OCI-LY7 (cell line): Measurements from ENCODE around the gene CELF1. TPM values are rescaled to one million over a fixed set of nuclear protein-coding genes. Genes with fewer than 3 reads are reported as not detected.

Experiments
- BruUV-seq: library from RNA; stranded (reverse); fragments of 400-500 nt; replicated peaks from 2 replicates; lab custom pipeline; 2021; lab: Mats Ljungman, UMichigan
- CTCF ChIA-PET: fragments of 300-600 bp; sonication (Branson Sonifier 250); formaldehyde crosslinking; loops from one replicate; lab custom pipeline; 2022; ENCODE audit warnings: antibody characterized with exemption; ENCODE audit not compliant: unreplicated experiment; lab: Charles Lee
- POLR2A ChIA-PET: fragments of 300-600 bp; sonication (Branson Sonifier 250); formaldehyde crosslinking; loops from one replicate; lab custom pipeline; 2022; ENCODE audit warnings: antibody characterized with exemption; lab: Charles Lee
- DNase-seq: peaks from one replicate; pipeline ENCODE4 v3.0.0-alpha.2; 2015; ENCODE audit warnings: low spot score
- H2AFZ ChIP-seq: fragments of 200-600 bp; sonication (generic), shearing (Covaris generic); 2 replicates; pipeline ENCODE4 v1.6.1; 2014; ENCODE audit warnings: mild to moderate bottlenecking, antibody characterized with exemption, low read length, moderate library complexity
- H3K27ac ChIP-seq: fragments of 200-600 bp; sonication (generic); 2 replicates; pipeline ENCODE4 v1.5.1; 2014; ENCODE audit warnings: mixed run types, low read depth, mild to moderate bottlenecking, moderate library complexity, low read length, inconsistent platforms; ENCODE audit not compliant: poor library complexity, severe bottlenecking
- H3K36me3 ChIP-seq: fragments of 200-600 bp; sonication (generic); 2 replicates; pipeline ENCODE4 v1.6.1; 2014; ENCODE audit warnings: mild to moderate bottlenecking, antibody characterized with exemption, low read length, moderate library complexity, mixed read lengths; ENCODE audit not compliant: insufficient read depth
- H3K4me1 ChIP-seq: fragments of 200-600 bp; sonication (generic); 2 replicates; pipeline ENCODE4 v1.5.1; 2014; ENCODE audit warnings: mild to moderate bottlenecking, low read length; ENCODE audit not compliant: insufficient read depth, poor library complexity, severe bottlenecking
- H3K4me2 ChIP-seq: fragments of 200-600 bp; sonication (generic); 2 replicates; pipeline ENCODE4 v1.6.1; 2014; ENCODE audit warnings: mild to moderate bottlenecking, low read length
- H3K4me3 ChIP-seq: fragments of 200-600 bp; sonication (generic); 2 replicates; pipeline ENCODE4 v1.5.1; 2014; ENCODE audit warnings: mild to moderate bottlenecking, low read depth, low read length; ENCODE audit not compliant: poor library complexity, severe bottlenecking
- H3K79me2 ChIP-seq: fragments of 200-600 bp; sonication (generic); 2 replicates; pipeline ENCODE4 v1.6.1; 2016; ENCODE audit warnings: low read depth, mild to moderate bottlenecking, low read length, moderate library complexity, mixed read lengths; ENCODE audit not compliant: insufficient read depth
- H3K9me2 ChIP-seq: fragments of 200-600 bp; sonication (generic); 2 replicates; pipeline ENCODE4 v1.6.1; 2016; ENCODE audit warnings: mild to moderate bottlenecking, low read length, mixed read lengths; ENCODE audit not compliant: insufficient read depth
- H3K9me3 ChIP-seq: fragments of 200-600 bp; sonication (generic); 2 replicates; pipeline ENCODE4 v1.6.1; 2014; ENCODE audit warnings: mild to moderate bottlenecking, mixed run types, low read length, mixed read lengths
- H4K20me1 ChIP-seq: fragments of 200-600 bp; sonication (generic); 2 replicates; pipeline ENCODE4 v1.6.1; 2014; ENCODE audit warnings: mild to moderate bottlenecking, antibody characterized with exemption, low read length, moderate library complexity, mixed read lengths; ENCODE audit not compliant: insufficient read depth
- EZH2phosphoT487 ChIP-seq: fragments of 200-600 bp; sonication (generic); IDR thresholded peaks from 2 replicates; pipeline ENCODE4 v1.6.1; 2018; ENCODE audit warnings: low read depth, borderline replicate concordance, mild to moderate bottlenecking, mixed run types, antibody characterized with exemption, low read length, moderate library complexity, mixed read lengths
- intact Hi-C: fragments of 100-400 bp; cut with micrococcal nuclease; formaldehyde crosslinking; loops from one replicate; pipeline ENCODE4 v1.10.0; 2022; ENCODE audit not compliant: unreplicated experiment
- total RNA-seq, 2 experiments: library from RNA; depleted of rRNA in 1 of 2; stranded (reverse); fragments of >200 nt in 1 of 2; shearing (Covaris generic) in 1 of 2; gene quantifications; 2 replicates each; pipeline ENCODE4 v1.2.3, GENCODE V29; 2014 to 2022
- TF ChIP-seq, protein P1 (sequence below): fragments of 200-600 bp; sonication (generic); conservative IDR thresholded peaks from 2 replicates; pipeline ENCODE4 v1.5.1; 2014; ENCODE audit warnings: mild to moderate bottlenecking, antibody characterized with exemption, low read length, moderate library complexity, mixed read lengths

CELF1 gene
- total RNA-seq, 2 experiments from 2014 or later, result 87.4 to 143 TPM

DNA sequence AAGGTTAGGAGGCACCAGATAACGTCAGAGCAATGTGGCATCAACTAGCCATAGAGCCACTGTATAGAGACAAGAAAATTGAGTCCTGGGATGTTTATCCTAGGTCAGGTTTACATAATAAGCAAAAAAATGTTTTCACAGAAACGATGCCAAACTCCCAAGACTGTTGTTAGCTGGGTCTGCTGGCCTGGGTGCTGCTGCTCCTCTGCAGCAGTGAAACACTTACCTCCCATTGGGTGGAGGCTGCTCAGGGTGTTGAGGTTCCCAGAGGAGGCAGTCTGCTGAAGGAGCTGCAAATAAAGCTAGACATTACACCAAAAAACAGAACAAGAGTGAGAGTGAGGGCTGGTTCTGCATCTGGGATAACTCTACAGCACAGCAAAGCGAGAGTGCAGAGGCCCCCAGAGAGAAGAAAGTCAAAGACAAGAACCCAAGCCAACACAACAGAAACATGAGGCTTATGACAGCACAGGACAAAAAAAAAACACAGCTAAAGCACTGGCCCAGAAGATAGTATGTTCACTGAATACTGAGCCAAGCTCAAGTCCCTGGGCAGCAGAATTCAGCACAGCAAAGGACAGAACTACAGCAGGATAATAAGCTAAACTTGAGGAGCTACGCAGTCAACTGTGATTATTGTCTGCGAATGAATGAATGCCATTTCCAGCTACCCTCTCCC is 74.1 kb downstream of the CELF1 start:
- peaks cover 4% of the 10 kb centered on the region; the same call in 1 of the 2 replicates for H4K20me1 ChIP-seq
- no TSS peak for BruUV-seq
- H3K4me1 ChIP-seq, result no peaks in the 10 kb centered on the region
- TF ChIP-seq, protein P1, sequence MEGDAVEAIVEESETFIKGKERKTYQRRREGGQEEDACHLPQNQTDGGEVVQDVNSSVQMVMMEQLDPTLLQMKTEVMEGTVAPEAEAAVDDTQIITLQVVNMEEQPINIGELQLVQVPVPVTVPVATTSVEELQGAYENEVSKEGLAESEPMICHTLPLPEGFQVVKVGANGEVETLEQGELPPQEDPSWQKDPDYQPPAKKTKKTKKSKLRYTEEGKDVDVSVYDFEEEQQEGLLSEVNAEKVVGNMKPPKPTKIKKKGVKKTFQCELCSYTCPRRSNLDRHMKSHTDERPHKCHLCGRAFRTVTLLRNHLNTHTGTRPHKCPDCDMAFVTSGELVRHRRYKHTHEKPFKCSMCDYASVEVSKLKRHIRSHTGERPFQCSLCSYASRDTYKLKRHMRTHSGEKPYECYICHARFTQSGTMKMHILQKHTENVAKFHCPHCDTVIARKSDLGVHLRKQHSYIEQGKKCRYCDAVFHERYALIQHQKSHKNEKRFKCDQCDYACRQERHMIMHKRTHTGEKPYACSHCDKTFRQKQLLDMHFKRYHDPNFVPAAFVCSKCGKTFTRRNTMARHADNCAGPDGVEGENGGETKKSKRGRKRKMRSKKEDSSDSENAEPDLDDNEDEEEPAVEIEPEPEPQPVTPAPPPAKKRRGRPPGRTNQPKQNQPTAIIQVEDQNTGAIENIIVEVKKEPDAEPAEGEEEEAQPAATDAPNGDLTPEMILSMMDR, result no peak
- no peak for TF ChIP-seq EZH2phosphoT487
- no peak overlapping the region for H3K4me3 ChIP-seq
- intact Hi-C loops, result no loop called here
- DNase-seq, result no peak
- peaks cover 96% of the 10 kb centered on the region for H3K36me3 ChIP-seq
- H3K9me3 ChIP-seq, result no peaks in the 10 kb centered on the region
- no peak overlapping the region for H2AFZ ChIP-seq
- ChIA-PET POLR2A (interaction anchor here (0.5 to 1.3 kb wide), 5 partner anchors 12 to 148 kb away, joined by 3 to 4 read pairs (median 3); no protein-coding TSS in a partner anchor), CTCF (no interaction called here)
- H3K9me2 ChIP-seq, result no peaks in the 10 kb centered on the region
- H3K27ac ChIP-seq, result no peak overlapping the region
- H3K79me2 ChIP-seq, result no peaks in the 10 kb centered on the region
- no peak overlapping the region for H3K4me2 ChIP-seq

DNA sequence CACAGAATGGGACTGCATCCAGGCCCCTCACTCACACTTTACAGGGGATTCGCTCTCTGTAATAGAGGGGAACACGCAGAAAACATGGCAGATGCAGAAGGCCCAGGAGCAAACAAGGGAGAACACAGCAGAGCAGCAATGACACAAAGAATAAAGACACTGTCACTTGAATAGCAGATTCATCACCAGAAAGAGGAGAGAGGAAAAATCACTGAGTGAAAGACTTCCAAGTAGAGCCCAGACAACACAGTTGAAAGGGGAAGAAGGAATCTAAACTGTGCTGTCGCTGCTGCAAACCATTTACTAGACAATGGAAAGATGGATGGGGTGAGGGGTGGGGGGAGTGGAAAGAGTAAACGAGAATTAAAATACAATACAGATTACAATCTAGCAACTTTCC is 75.2 kb downstream of the CELF1 start:
- Histone ChIP-seq H3K27ac (no peak overlapping the region), H3K36me3 (peaks cover 96% of the 10 kb centered on the region), H3K9me3 (no peaks in the 10 kb centered on the region), H3K4me2 (no peak overlapping the region), H3K4me1 (no peaks in the 10 kb centered on the region), H3K79me2 (no peaks in the 10 kb centered on the region), H3K9me2 (no peaks in the 10 kb centered on the region), H2AFZ (no peak overlapping the region), H3K4me3 (no peak overlapping the region), H4K20me1 (peaks cover 4% of the 10 kb centered on the region; the same call in 1 of the 2 replicates)
- DNase-seq, result no peak
- POLR2A ChIA-PET, result no interaction called here
- BruUV-seq, result no TSS peak
- no peak for TF ChIP-seq EZH2phosphoT487
- TF ChIP-seq, protein P1, result no peak
- CTCF ChIA-PET, result no interaction called here
- intact Hi-C loops, result no loop called here

DNA sequence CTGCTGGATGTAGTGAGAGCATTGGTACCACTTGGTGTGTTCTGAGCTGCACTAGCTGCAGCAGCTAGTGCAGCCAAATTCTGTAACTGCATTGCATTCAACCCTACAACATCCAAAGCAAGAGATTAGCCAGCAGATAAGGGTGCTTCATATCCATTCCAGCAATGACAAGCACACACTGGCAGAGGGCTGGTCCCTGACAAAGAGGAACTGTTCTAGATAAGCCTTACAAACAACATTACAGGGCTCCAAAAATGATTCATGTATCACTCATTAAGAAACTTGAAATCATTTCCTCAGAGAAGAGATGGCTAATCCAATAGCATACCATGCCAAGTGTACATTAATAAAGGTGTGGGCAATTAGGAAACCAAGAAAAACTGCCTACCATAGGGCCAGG is 75.6 kb downstream of the CELF1 start:
- H3K9me2 ChIP-seq, result no peaks in the 10 kb centered on the region
- H3K27ac ChIP-seq, result no peak overlapping the region
- DNase-seq, result no peak
- no peaks in the 10 kb centered on the region for H3K9me3 ChIP-seq
- H3K36me3 ChIP-seq, result peaks cover 96% of the 10 kb centered on the region
- TSS peak; percentile 8 for BruUV-seq
- H3K4me3 ChIP-seq, result no peak overlapping the region
- H3K4me2 ChIP-seq, result no peak overlapping the region
- peaks cover 4% of the 10 kb centered on the region; the same call in 1 of the 2 replicates for H4K20me1 ChIP-seq
- ChIA-PET CTCF (no interaction called here), POLR2A (no interaction called here)
- no peaks in the 10 kb centered on the region for H3K4me1 ChIP-seq
- intact Hi-C loops, result no loop called here
- H3K79me2 ChIP-seq, result no peaks in the 10 kb centered on the region
- TF ChIP-seq, protein P1, result no peak
- no peak for TF ChIP-seq EZH2phosphoT487
- H2AFZ ChIP-seq, result no peak overlapping the region
